ENCODE measurements around the gene TBCD.

Gene TBCD

GRCh38 chr17:82709024-82709675, 42.7 kb upstream of the TBCD start:
- Histone ChIP-seq H3K4me1 (ENCODE audit: low read length) (peaks cover 9% of the 10 kb centered on the region), H3F3A (ENCODE audit: insufficient read depth, low read length) (peaks cover 15% of the 10 kb centered on the region), H3K27ac (ENCODE audit: low read length) (no peak overlapping the region; the same call in 1 of the 2 replicates), H3K27me3 (replicated peaks; ENCODE audit: insufficient read depth, low read length) (no peaks in the 10 kb centered on the region), H3K9me2 (replicated peaks; ENCODE audit: insufficient read depth, low read length) (no peaks in the 10 kb centered on the region), H3K4me3 (ENCODE audit: low read length) (no peak overlapping the region), H3K4me2 (ENCODE audit: low read depth, low read length) (no peak overlapping the region), H3K9me3 (replicated peaks; ENCODE audit: insufficient read depth, low read length) (no peaks in the 10 kb centered on the region), H2AFZ (ENCODE audit: low read length) (no peak overlapping the region), H3K9ac (ENCODE audit: low read length) (no peak overlapping the region), H4K20me1 (ENCODE audit: insufficient read depth, low read length) (no peaks in the 10 kb centered on the region), H3K36me3 (replicated peaks; ENCODE audit: insufficient read depth, low read length) (no peaks in the 10 kb centered on the region), H3K79me2 (ENCODE audit: low read length) (no peaks in the 10 kb centered on the region)
- TF ChIP-seq, protein P1, sequence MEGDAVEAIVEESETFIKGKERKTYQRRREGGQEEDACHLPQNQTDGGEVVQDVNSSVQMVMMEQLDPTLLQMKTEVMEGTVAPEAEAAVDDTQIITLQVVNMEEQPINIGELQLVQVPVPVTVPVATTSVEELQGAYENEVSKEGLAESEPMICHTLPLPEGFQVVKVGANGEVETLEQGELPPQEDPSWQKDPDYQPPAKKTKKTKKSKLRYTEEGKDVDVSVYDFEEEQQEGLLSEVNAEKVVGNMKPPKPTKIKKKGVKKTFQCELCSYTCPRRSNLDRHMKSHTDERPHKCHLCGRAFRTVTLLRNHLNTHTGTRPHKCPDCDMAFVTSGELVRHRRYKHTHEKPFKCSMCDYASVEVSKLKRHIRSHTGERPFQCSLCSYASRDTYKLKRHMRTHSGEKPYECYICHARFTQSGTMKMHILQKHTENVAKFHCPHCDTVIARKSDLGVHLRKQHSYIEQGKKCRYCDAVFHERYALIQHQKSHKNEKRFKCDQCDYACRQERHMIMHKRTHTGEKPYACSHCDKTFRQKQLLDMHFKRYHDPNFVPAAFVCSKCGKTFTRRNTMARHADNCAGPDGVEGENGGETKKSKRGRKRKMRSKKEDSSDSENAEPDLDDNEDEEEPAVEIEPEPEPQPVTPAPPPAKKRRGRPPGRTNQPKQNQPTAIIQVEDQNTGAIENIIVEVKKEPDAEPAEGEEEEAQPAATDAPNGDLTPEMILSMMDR (IDR thresholded peaks at IDR 0.05; ENCODE audit: low read length): no peak
- TF ChIP-seq EZH2phosphoT487 (IDR thresholded peaks at IDR 0.05; ENCODE audit: low read length) (no peak), EZH2 (optimal IDR thresholded peaks at IDR 0.05; ENCODE audit: low read depth, low read length) (no peak)
- no peak for DNase-seq

- Histone ChIP-seq H3F3A (ENCODE audit: insufficient read depth, low read length) (peaks cover 15% of the 10 kb centered on the region), H4K20me1 (ENCODE audit: insufficient read depth, low read length) (no peaks in the 10 kb centered on the region), H3K27ac (ENCODE audit: low read length) (no peak overlapping the region), H3K9ac (ENCODE audit: low read length) (no peak overlapping the region), H3K27me3 (replicated peaks; ENCODE audit: insufficient read depth, low read length) (no peaks in the 10 kb centered on the region), H2AFZ (ENCODE audit: low read length) (no peak overlapping the region), H3K79me2 (ENCODE audit: low read length) (no peaks in the 10 kb centered on the region), H3K9me3 (replicated peaks; ENCODE audit: insufficient read depth, low read length) (no peaks in the 10 kb centered on the region), H3K36me3 (replicated peaks; ENCODE audit: insufficient read depth, low read length) (no peaks in the 10 kb centered on the region), H3K9me2 (replicated peaks; ENCODE audit: insufficient read depth, low read length) (no peaks in the 10 kb centered on the region), H3K4me1 (ENCODE audit: low read length) (peaks cover 9% of the 10 kb centered on the region), H3K4me2 (ENCODE audit: low read depth, low read length) (no peak overlapping the region), H3K4me3 (ENCODE audit: low read length) (no peak overlapping the region)
- DNase-seq: no peak
- TF ChIP-seq EZH2phosphoT487 (IDR thresholded peaks at IDR 0.05; ENCODE audit: low read length): no peak
- TF ChIP-seq EZH2 (optimal IDR thresholded peaks at IDR 0.05; ENCODE audit: low read depth, low read length): no peak
- TF ChIP-seq, protein P1 (IDR thresholded peaks at IDR 0.05; ENCODE audit: low read length): no peak
Measured at GRCh38 chr17:82709676-82710498, 42.0 kb upstream of the TBCD start.

DNA sequence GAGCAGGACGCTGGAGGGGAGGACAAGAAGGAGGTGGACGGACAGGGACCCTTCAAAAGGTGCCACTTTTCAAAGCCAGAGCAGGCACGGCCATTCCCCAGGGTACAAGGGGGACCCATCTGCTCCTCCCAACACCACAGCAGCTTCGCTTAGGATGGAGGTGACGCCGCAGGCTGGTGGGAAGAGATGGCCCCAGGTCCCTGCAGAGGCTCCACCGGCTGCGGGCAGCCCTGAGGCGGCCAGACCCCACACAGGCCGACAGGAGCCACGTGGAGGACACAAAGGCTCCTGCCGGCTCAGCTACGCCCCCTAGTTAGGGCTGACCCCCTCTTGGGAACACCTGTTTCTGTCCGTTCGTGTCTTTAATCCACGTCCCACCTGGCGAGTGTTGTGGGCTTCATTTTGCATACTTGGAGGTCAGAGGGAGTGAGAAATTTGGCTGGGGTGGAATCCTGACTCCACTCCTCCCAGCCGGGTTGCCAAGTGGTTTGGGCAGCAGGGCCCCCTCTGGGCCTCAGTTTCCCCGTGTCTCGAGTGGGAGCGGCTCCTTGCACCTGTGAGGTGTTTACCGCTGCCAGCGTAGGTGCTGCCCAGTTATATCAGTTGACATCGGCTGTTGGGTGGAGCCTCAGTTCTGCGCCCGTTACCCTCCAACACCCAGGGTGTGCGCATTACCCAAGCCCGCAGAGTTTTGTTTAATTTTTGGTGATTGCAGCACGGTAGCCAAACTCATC, 41.2 kb upstream of the TBCD start:
- Histone ChIP-seq H3K36me3 (replicated peaks; ENCODE audit: insufficient read depth, low read length) (no peaks in the 10 kb centered on the region), H4K20me1 (ENCODE audit: insufficient read depth, low read length) (no peaks in the 10 kb centered on the region), H3F3A (ENCODE audit: insufficient read depth, low read length) (peaks cover 15% of the 10 kb centered on the region), H3K4me3 (ENCODE audit: low read length) (no peak overlapping the region), H3K27ac (ENCODE audit: low read length) (no peak overlapping the region), H3K79me2 (ENCODE audit: low read length) (no peaks in the 10 kb centered on the region), H3K4me1 (ENCODE audit: low read length) (peaks cover 9% of the 10 kb centered on the region), H3K4me2 (ENCODE audit: low read depth, low read length) (no peak overlapping the region), H3K9me2 (replicated peaks; ENCODE audit: insufficient read depth, low read length) (no peaks in the 10 kb centered on the region), H3K9ac (ENCODE audit: low read length) (no peak overlapping the region), H3K27me3 (replicated peaks; ENCODE audit: insufficient read depth, low read length) (no peaks in the 10 kb centered on the region), H2AFZ (ENCODE audit: low read length) (no peak overlapping the region), H3K9me3 (replicated peaks; ENCODE audit: insufficient read depth, low read length) (no peaks in the 10 kb centered on the region)
- TF ChIP-seq EZH2 (optimal IDR thresholded peaks at IDR 0.05; ENCODE audit: low read depth, low read length) (no peak), EZH2phosphoT487 (IDR thresholded peaks at IDR 0.05; ENCODE audit: low read length) (no peak)
- TF ChIP-seq, protein P1 (IDR thresholded peaks at IDR 0.05; ENCODE audit: low read length): no peak
- DNase-seq: no peak
